GM19452 (cell line): ENCODE results near the gene SERPINE1.

Experiments
- ATAC-seq: cut with Tn5 transposase; IDR thresholded peaks from one replicate; pipeline ENCODE4 v1.9.1; 2021; ENCODE audit not compliant: unreplicated experiment

The SERPINE1 gene

GRCh38 chr7:101186194-101186593, 59.3 kb downstream of the SERPINE1 start:
- no peak for ATAC-seq

GRCh38 chr7:101186844-101187428, 60.0 kb downstream of the SERPINE1 start:
- no peak for ATAC-seq
